GM10266 (cell line): ENCODE results near the gene CYSTM1.

Experiments
- DNase-seq: peaks from one replicate; pipeline ENCODE4 v3.0.0; 2012; ENCODE audit errors: extremely low spot score
- CTCF ChIP-seq: IDR thresholded peaks from 2 replicates; pipeline ENCODE4 v1.5.1; 2012; ENCODE audit warnings: mild to moderate bottlenecking, low read depth; ENCODE audit not compliant: control insufficient read depth, insufficient read depth; ENCODE audit errors: missing control alignments

Gene CYSTM1

DNA sequence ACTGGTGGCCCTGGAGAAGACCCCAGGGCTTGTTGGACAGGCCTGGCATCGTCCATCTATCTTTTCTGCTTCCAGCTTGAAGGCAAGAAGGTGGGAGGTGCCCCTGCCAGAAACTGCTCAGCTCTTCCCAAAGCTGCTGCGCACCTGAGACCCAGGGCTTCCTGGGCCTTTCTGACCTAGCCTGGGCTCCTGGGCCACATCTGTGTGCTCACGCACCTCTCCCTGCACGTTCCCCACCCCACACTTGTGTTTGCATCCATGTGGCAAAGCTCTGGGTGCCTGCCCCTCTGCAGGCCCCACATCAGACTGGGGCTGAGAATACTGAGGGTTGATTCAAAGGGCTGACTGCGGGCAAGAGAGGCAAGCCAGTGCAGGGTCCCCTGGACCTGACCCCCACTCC lies 64.5 kb downstream of the CYSTM1 start:
- TF ChIP-seq CTCF, result no peak
- DNase-seq, result no peak

GRCh38 chr5:140239939-140240700 lies 65.1 kb downstream of the CYSTM1 start:
- peak; percentile 51 for DNase-seq
- peak; percentile 61 for TF ChIP-seq CTCF

- TF ChIP-seq CTCF, result no peak
- DNase-seq, result no peak
These were observed 66.2 kb downstream of the CYSTM1 start for GRCh38 chr5:140240987-140241706.

GRCh38 chr5:140242099-140242498 lies 67.1 kb downstream of the CYSTM1 start:
- no peak for DNase-seq

DNA sequence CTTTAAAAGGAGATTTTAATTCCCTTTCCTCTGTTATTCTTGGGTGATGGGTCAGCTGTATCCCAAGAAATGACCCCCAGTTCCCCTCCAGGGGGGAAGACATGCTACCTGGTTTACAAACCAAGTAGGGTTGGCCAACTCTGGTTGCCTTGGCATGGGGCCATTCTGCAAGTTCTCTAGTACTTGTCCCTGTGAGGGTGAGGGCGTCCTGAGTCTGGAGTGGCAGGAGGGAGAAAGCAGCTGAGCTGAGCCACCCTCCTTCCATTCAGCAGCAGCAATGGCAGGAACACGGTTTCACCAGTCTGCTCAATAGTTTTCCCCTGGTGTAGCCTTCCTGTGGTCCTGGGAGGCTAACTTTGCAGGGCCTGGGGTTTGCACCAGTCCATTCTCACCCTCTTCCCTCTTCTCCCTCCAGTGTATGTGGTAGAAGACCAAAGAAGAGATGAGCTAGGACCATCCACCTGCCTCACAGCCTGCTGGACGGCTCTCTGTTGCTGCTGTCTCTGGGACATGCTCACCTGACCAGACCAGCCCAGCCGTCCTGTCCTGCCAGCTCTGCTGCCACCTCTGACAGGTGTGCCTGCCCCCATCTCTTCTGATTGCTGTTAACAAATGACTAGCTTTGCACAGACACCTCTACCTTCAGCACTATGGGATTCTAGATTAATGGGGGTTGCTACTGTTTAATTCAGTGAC lies 68.0 kb downstream of the CYSTM1 start:
- no peak for TF ChIP-seq CTCF
- no peak for DNase-seq

More at GRCh38 chr5:140242099-140242498, 67.1 kb downstream of the CYSTM1 start:
- no peak for TF ChIP-seq CTCF

DNA sequence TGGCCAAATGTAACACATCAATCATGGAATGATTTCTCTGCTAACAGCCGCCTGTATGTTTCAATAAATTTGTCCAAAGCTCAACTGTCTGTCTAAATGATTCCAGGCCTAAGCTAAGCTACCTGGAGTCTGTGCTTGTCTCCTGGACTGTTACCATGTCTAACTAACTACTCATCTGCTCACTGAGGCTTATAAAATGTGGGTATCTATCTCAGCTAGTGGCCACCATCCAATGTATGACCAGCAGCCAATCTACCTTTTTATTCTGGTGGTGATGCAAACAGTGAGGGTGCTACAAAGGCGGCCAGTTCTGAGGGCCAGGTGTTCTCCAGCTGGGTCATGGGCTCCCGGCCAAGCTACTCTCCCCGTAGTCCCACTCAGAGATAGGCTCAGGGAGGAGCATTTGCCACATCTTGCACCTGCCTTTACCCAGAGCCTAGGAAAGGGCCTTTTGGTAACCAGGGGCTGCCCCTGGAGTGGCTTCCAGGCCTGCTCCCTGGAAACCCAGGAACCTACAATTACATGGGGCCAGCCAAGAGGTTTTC lies 68.8 kb downstream of the CYSTM1 start:
- DNase-seq, result no peak
- no peak for TF ChIP-seq CTCF

DNA sequence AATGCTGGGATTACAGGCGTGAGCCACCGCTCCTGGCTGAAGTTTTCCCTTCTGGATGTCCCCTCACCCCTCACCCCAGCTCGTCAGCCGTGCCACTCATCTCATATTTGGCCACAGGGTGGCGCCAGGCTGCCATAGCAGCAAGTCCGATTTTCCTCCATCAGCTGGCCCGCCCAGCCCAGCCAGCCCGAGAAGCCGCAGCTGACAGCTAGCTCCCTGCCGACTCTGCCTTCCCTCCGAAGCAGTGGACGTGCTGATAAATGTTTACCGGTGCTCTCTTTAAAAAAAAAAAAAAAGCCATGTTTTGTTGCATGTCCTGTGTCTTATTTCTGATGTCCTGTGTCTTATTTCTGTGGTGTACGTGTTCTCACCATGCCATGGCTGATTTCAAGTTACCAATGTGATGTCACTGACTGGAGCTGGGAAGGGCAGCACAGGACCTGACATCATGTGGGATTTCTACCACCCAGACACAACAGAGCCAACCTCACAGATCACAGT lies 69.6 kb downstream of the CYSTM1 start:
- TF ChIP-seq CTCF, result peak; percentile 83
- peak; percentile 73 for DNase-seq
